Eye (tissue), 1 donor: Measurements from ENCODE around the gene ANGPTL8.
A peak's percentile ranks its signal among the peaks of the same experiment; 100 is the strongest.

Experiments used
- DNase-seq: peaks from one replicate; pipeline ENCODE4 v3.0.0-alpha.2; 2015

The ANGPTL8 gene

GRCh38 chr19:11264452-11265176, 25.2 kb downstream of the ANGPTL8 start:
- DNase-seq, result no peak

GRCh38 chr19:11265177-11265784, 25.9 kb downstream of the ANGPTL8 start:
- no peak for DNase-seq

GRCh38 chr19:11265785-11266236, 26.4 kb downstream of the ANGPTL8 start:
- no peak for DNase-seq

- no peak for DNase-seq
Measured at GRCh38 chr19:11267316-11268085, 28.1 kb downstream of the ANGPTL8 start.

- peak; percentile 34 for DNase-seq
Measured at GRCh38 chr19:11268783-11269267, 29.4 kb downstream of the ANGPTL8 start.

GRCh38 chr19:11269408-11269807, 30.0 kb downstream of the ANGPTL8 start:
- no peak for DNase-seq

- DNase-seq, result no peak
Measured at GRCh38 chr19:11273296-11273695, 33.9 kb downstream of the ANGPTL8 start.

GRCh38 chr19:11273989-11274388, 34.6 kb downstream of the ANGPTL8 start:
- DNase-seq, result no peak

GRCh38 chr19:11274533-11275086, 35.2 kb downstream of the ANGPTL8 start:
- DNase-seq, result no peak

- no peak for DNase-seq
Measured at GRCh38 chr19:11278670-11279069, 39.3 kb downstream of the ANGPTL8 start.

GRCh38 chr19:11279505-11280236, 40.3 kb downstream of the ANGPTL8 start:
- no peak for DNase-seq

GRCh38 chr19:11281356-11282049, 42.1 kb downstream of the ANGPTL8 start:
- DNase-seq, result no peak

- peak; percentile 14 for DNase-seq
Measured at GRCh38 chr19:11284515-11284914, 45.1 kb downstream of the ANGPTL8 start.

GRCh38 chr19:11286312-11286974, 47.0 kb downstream of the ANGPTL8 start:
- DNase-seq, result no peak

GRCh38 chr19:11288349-11288748, 48.9 kb downstream of the ANGPTL8 start:
- no peak for DNase-seq

GRCh38 chr19:11290256-11290655, 50.8 kb downstream of the ANGPTL8 start:
- no peak for DNase-seq

GRCh38 chr19:11291415-11291814, 52.0 kb downstream of the ANGPTL8 start:
- no peak for DNase-seq
